Thyroid gland (tissue), 4 donors: ENCODE measurements around the gene ANP32A.

Experiments used
- POLR2A ChIP-seq, 2 donors: fragments of 450-650 bp; IDR thresholded peaks; one replicate each; pipeline ENCODE4 v1.6.1; 2017; ENCODE audit warnings: antibody characterized with exemption in 2 of 2, mild to moderate bottlenecking in 2 of 2, moderate library complexity in 1 of 2
- TF ChIP-seq, protein P1 (sequence below), 6 experiments: fragments of 200-600 bp in 3 of 6; fragments of 450-650 bp in 3 of 6; sonication (generic) in 3 of 6; IDR thresholded peaks; one replicate each; pipeline ENCODE4 v1.5.1; 2016 to 2019; ENCODE audit warnings: antibody characterized with exemption in 6 of 6, mild to moderate bottlenecking in 2 of 6, inconsistent platforms in 1 of 6, moderate library complexity in 1 of 6

DNA sequence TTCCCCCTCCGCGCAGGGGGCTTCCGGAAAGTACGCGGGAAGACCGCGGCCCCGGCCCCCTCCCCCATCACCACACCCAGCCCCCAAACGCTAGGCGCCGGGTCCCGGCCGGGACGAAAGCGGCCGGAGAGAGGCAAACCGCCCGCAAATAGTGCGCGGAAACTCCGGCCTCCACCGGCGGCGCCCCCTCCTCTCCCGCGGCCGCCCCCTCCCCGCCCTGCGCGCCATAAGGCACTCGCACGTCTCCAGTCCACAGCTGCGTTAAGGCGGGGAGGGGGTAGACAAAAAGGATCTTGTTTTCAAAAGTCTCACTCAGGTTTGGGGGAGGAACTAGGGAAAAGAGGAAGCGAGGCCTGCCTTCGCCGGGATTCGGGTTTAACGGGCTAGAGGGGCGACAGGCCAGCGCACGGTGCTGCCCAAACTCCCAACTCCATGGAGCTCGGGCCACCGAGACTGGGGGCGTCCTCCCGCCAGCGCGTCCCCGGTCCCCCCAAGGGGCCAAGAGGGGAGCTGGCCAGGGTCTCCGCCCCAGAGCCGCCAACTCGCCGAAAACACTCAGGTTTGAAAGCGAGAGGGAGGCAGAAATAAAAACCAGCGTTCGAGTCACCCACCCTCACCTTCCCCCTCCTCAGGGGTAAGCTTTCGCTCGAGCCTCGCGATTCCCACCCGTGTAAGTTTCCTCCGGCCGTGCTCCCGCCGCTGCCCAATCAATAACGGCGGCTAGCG lies 1.8 kb downstream of the ANP32A start:
- peak in 1 of 2 donors; percentile 37 for TF ChIP-seq POLR2A (IDR thresholded peaks at IDR 0.05)
- TF ChIP-seq, protein P1, sequence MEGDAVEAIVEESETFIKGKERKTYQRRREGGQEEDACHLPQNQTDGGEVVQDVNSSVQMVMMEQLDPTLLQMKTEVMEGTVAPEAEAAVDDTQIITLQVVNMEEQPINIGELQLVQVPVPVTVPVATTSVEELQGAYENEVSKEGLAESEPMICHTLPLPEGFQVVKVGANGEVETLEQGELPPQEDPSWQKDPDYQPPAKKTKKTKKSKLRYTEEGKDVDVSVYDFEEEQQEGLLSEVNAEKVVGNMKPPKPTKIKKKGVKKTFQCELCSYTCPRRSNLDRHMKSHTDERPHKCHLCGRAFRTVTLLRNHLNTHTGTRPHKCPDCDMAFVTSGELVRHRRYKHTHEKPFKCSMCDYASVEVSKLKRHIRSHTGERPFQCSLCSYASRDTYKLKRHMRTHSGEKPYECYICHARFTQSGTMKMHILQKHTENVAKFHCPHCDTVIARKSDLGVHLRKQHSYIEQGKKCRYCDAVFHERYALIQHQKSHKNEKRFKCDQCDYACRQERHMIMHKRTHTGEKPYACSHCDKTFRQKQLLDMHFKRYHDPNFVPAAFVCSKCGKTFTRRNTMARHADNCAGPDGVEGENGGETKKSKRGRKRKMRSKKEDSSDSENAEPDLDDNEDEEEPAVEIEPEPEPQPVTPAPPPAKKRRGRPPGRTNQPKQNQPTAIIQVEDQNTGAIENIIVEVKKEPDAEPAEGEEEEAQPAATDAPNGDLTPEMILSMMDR (IDR thresholded peaks at IDR 0.05) = no peak
